H9 (cell line): Measurements from ENCODE around the gene PLEKHG5. TPM values are rescaled to one million over a fixed set of nuclear protein-coding genes. Genes with fewer than 3 reads are reported as not detected.

Source experiments
- DNase-seq: peaks from one replicate; pipeline ENCODE4 v3.0.0-alpha.2; 2017
- H2AFZ ChIP-seq: one replicate; pipeline ENCODE4 v1.6.1; 2013; ENCODE audit warnings: mild to moderate bottlenecking, low read length, control low read depth, moderate library complexity
- H2AK5ac ChIP-seq: 2 replicates; pipeline ENCODE4 v1.6.1; 2013; ENCODE audit warnings: low read length, control low read depth, mixed read lengths; ENCODE audit not compliant: insufficient read length
- H2BK120ac ChIP-seq: one replicate; pipeline ENCODE4 v1.6.1; 2013; ENCODE audit warnings: low read depth, mild to moderate bottlenecking, low read length, control low read depth, inconsistent platforms; ENCODE audit not compliant: poor library complexity, severe bottlenecking
- H2BK12ac ChIP-seq: 2 replicates; pipeline ENCODE4 v1.6.1; 2013; ENCODE audit warnings: low read length, control low read depth, mixed read lengths, low read depth; ENCODE audit not compliant: insufficient read length
- H2BK15ac ChIP-seq: 2 replicates; pipeline ENCODE4 v1.6.1; 2013; ENCODE audit warnings: low read depth, low read length, control low read depth
- H2BK20ac ChIP-seq: one replicate; pipeline ENCODE4 v1.6.1; 2013; ENCODE audit warnings: low read depth, mild to moderate bottlenecking, low read length, control low read depth, inconsistent platforms; ENCODE audit not compliant: poor library complexity, severe bottlenecking
- H2BK5ac ChIP-seq: 2 replicates; pipeline ENCODE4 v1.6.1; 2013; ENCODE audit warnings: low read length, control low read depth, mixed read lengths; ENCODE audit not compliant: insufficient read length
- H3K14ac ChIP-seq: 2 replicates; pipeline ENCODE4 v1.6.1; 2013; ENCODE audit warnings: low read length, control low read depth; ENCODE audit not compliant: insufficient read depth
- H3K18ac ChIP-seq: 2 replicates; pipeline ENCODE4 v1.6.1; 2013; ENCODE audit warnings: low read depth, mild to moderate bottlenecking, mixed read lengths, low read length, control low read depth; ENCODE audit not compliant: insufficient read length
- H3K23ac ChIP-seq: 2 replicates; pipeline ENCODE4 v1.6.1; 2013; ENCODE audit warnings: low read length, control low read depth, mixed read lengths, low read depth; ENCODE audit not compliant: insufficient read length
- H3K23me2 ChIP-seq: 2 replicates; pipeline ENCODE4 v1.6.1; 2013; ENCODE audit warnings: low read depth, mild to moderate bottlenecking, mixed read lengths, low read length, control low read depth; ENCODE audit not compliant: insufficient read length, poor library complexity, severe bottlenecking
- H3K27ac ChIP-seq: 2 replicates; pipeline ENCODE4 v1.5.1; 2013; ENCODE audit warnings: low read length, control low read depth, mixed read lengths, low read depth; ENCODE audit not compliant: insufficient read length
- H3K27me3 ChIP-seq: 2 replicates; pipeline ENCODE4 v1.6.1; 2013; ENCODE audit warnings: low read length, control low read depth, inconsistent platforms; ENCODE audit not compliant: insufficient read depth
- H3K4ac ChIP-seq: 2 replicates; pipeline ENCODE4 v1.6.1; 2013; ENCODE audit warnings: low read depth, mild to moderate bottlenecking, control low read depth, inconsistent platforms, low read length, moderate library complexity
- H3K4me1 ChIP-seq: 2 replicates; pipeline ENCODE4 v1.6.1; 2013; ENCODE audit warnings: low read length, control low read depth, inconsistent platforms; ENCODE audit not compliant: insufficient read depth
- H3K4me2 ChIP-seq: 2 replicates; pipeline ENCODE4 v1.6.1; 2013; ENCODE audit warnings: low read length, control low read depth, mixed read lengths; ENCODE audit not compliant: insufficient read length, insufficient read depth
- H3K56ac ChIP-seq: 2 replicates; pipeline ENCODE4 v1.6.1; 2013; ENCODE audit warnings: low read depth, mild to moderate bottlenecking, mixed read lengths, low read length, control low read depth; ENCODE audit not compliant: insufficient read length
- H3K79me1 ChIP-seq: 2 replicates; pipeline ENCODE4 v1.6.1; 2013; ENCODE audit warnings: low read depth, mild to moderate bottlenecking, moderate library complexity, low read length, control low read depth, inconsistent platforms; ENCODE audit not compliant: insufficient read depth, poor library complexity, severe bottlenecking
- H3K79me2 ChIP-seq: 2 replicates; pipeline ENCODE4 v1.6.1; 2013; ENCODE audit warnings: low read length, control low read depth, inconsistent platforms; ENCODE audit not compliant: insufficient read depth
- H3K9ac ChIP-seq: 2 replicates; pipeline ENCODE4 v1.6.1; 2013; ENCODE audit warnings: low read length, control low read depth, mixed read lengths; ENCODE audit not compliant: insufficient read length; ENCODE audit errors: extremely low read depth
- H3K9me3 ChIP-seq: one replicate; pipeline ENCODE4 v1.6.1; 2013; ENCODE audit warnings: low read depth, low read length, inconsistent platforms; ENCODE audit not compliant: control insufficient read depth
- H3T11ph ChIP-seq: one replicate; pipeline ENCODE4 v1.6.1; 2013; ENCODE audit warnings: mild to moderate bottlenecking, low read length, control low read depth, inconsistent platforms
- H4K20me1 ChIP-seq: one replicate; pipeline ENCODE4 v1.6.1; 2013; ENCODE audit not compliant: control insufficient read depth, insufficient read length, insufficient read depth
- H4K5ac ChIP-seq: 2 replicates; pipeline ENCODE4 v1.6.1; 2013; ENCODE audit warnings: low read depth, mild to moderate bottlenecking, mixed read lengths, low read length, control low read depth; ENCODE audit not compliant: insufficient read length
- H4K8ac ChIP-seq: replicated peaks from 2 replicates; pipeline ENCODE4 v1.6.1; 2013; ENCODE audit warnings: low read length, control low read depth, mixed read lengths, low read depth; ENCODE audit not compliant: insufficient read length
- H4K91ac ChIP-seq: 2 replicates; pipeline ENCODE4 v1.6.1; 2013; ENCODE audit warnings: low read depth, mild to moderate bottlenecking, moderate library complexity, mixed read lengths, low read length, control low read depth; ENCODE audit not compliant: insufficient read length
- H3K27ac Mint-ChIP-seq, 3 experiments: 2 replicates in 2 of 3; 3 replicates in 1 of 3; pipeline ENCODE4 v1.8.0; 2020 to 2021; ENCODE audit warnings: mixed read lengths in 3 of 3, mild to moderate bottlenecking in 1 of 3, moderate library complexity in 1 of 3
- H3K27me3 Mint-ChIP-seq: 2 replicates; pipeline ENCODE4 v1.8.0; 2021; ENCODE audit warnings: low read depth, mild to moderate bottlenecking, moderate library complexity, mixed read lengths
- H3K36me3 Mint-ChIP-seq, 3 experiments: 2 replicates in 2 of 3; 3 replicates in 1 of 3; pipeline ENCODE4 v1.8.0; 2020 to 2021; ENCODE audit warnings: low read depth in 3 of 3, mixed read lengths in 3 of 3; ENCODE audit not compliant: insufficient read depth in 1 of 3
- H3K4me1 Mint-ChIP-seq, 2 experiments: 2 replicates each; pipeline ENCODE4 v1.8.0; 2020; ENCODE audit warnings: mixed read lengths in 2 of 2
- H3K4me3 Mint-ChIP-seq, 2 experiments: 2 replicates in 1 of 2; 3 replicates in 1 of 2; pipeline ENCODE4 v1.8.0; 2020 to 2021; ENCODE audit warnings: mild to moderate bottlenecking in 2 of 2, mixed read lengths in 2 of 2, moderate library complexity in 1 of 2
- H3K9me3 Mint-ChIP-seq, 2 experiments: 2 replicates in 1 of 2; 3 replicates in 1 of 2; pipeline ENCODE4 v1.8.0; 2020; ENCODE audit warnings: mild to moderate bottlenecking in 2 of 2, mixed read lengths in 2 of 2, moderate library complexity in 1 of 2
- WGBS: extraction: QIAGEN DNeasy Blood & Tissue Kit; methylation state at CpG from one replicate; pipeline ENCODE4 v1.1.7; 2013; ENCODE audit warnings: missing lambda C conversion rate, low lambda C conversion rate, mixed read lengths; ENCODE audit not compliant: insufficient read length; ENCODE audit errors: extremely low coverage; 5-methylcytosine and 5-hydroxymethylcytosine counted together
- total RNA-seq: library from RNA; stranded (reverse); gene quantifications from 2 replicates; pipeline ENCODE4 v1.2.1, GENCODE V29; 2021
- TF ChIP-seq, protein P1 (sequence below): fragments of 200-600 bp; sonication (generic); conservative IDR thresholded peaks from 3 replicates; pipeline ENCODE4 v1.8.0; 2021; ENCODE audit warnings: antibody characterized with exemption, mild to moderate bottlenecking

The PLEKHG5 gene
- total RNA-seq, 1 experiment from 2014 or later = 22.3 TPM

DNA sequence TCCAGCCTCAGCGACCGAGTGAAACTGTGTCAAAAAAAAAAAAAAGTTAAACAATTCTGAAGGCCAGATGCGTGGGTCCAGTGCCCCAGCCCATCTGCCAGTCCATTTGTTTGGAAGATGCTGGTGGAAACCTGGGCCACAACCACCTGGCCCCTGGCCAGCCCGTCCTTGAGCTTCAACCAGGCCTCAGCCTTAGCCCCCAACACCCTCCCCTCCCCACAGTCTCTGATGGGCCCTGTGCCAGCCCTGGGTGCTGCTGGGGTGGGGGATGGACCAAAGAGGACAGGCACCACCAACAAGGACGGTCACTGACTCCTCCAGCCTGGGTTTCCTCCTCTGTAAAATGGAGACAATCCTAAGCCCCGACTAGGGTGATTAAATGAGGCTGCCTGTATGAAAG is 19.6 kb upstream of the PLEKHG5 start:
- H3K9me3 Mint-ChIP-seq = no peaks in the 10 kb centered on the region
- Histone ChIP-seq H3K79me1 (no peaks in the 10 kb centered on the region), H2BK20ac (no peak overlapping the region), H3K14ac (no peak overlapping the region), H2BK12ac (no peak overlapping the region), H2BK5ac (no peak overlapping the region), H3K9me3 (no peaks in the 10 kb centered on the region), H4K5ac (no peak overlapping the region), H3K9ac (no peak overlapping the region), H3K4ac (no peak overlapping the region), H3K79me2 (no peaks in the 10 kb centered on the region), H2BK120ac (no peak overlapping the region), H4K20me1 (no peaks in the 10 kb centered on the region), H4K8ac (no peak overlapping the region), H3K23ac (no peak overlapping the region), H2BK15ac (no peak overlapping the region), H3K4me1 (no peaks in the 10 kb centered on the region), H2AK5ac (no peak overlapping the region), H3K27ac (no peak overlapping the region), H3K23me2 (no peaks in the 10 kb centered on the region), H2AFZ (no peak overlapping the region), H3K56ac (no peak overlapping the region), H4K91ac (no peak overlapping the region), H3T11ph (no peak overlapping the region), H3K4me2 (no peak overlapping the region), H3K27me3 (no peaks in the 10 kb centered on the region), H3K18ac (no peak overlapping the region)
- DNase-seq = no peak
- no peaks in the 10 kb centered on the region for H3K27me3 Mint-ChIP-seq
- no peak overlapping the region for H3K4me3 Mint-ChIP-seq
- H3K36me3 Mint-ChIP-seq = no peaks in the 10 kb centered on the region
- H3K4me1 Mint-ChIP-seq = peaks cover 0 to 3% of the 10 kb centered on the region in 2 experiments; a peak in 2 of 4 replicates
- WGBS = no CpG with 5 or more reads among the region's 6 CpGs
- TF ChIP-seq, protein P1, sequence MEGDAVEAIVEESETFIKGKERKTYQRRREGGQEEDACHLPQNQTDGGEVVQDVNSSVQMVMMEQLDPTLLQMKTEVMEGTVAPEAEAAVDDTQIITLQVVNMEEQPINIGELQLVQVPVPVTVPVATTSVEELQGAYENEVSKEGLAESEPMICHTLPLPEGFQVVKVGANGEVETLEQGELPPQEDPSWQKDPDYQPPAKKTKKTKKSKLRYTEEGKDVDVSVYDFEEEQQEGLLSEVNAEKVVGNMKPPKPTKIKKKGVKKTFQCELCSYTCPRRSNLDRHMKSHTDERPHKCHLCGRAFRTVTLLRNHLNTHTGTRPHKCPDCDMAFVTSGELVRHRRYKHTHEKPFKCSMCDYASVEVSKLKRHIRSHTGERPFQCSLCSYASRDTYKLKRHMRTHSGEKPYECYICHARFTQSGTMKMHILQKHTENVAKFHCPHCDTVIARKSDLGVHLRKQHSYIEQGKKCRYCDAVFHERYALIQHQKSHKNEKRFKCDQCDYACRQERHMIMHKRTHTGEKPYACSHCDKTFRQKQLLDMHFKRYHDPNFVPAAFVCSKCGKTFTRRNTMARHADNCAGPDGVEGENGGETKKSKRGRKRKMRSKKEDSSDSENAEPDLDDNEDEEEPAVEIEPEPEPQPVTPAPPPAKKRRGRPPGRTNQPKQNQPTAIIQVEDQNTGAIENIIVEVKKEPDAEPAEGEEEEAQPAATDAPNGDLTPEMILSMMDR = no peak
- no peak overlapping the region for H3K27ac Mint-ChIP-seq
